Liver (tissue), 3 donors: ENCODE results near the gene CDC42BPA.

Experiments
- CTCF ChIP-seq: fragments of 150-350 bp; IDR thresholded peaks from 2 replicates; pipeline ENCODE4 v1.5.1; 2017; ENCODE audit warnings: improper control_type of control experiment, low read depth, low read length; ENCODE audit not compliant: missing input control
- GABPA ChIP-seq, 2 donors: IDR thresholded peaks in 1 of 2; conservative IDR thresholded peaks in 1 of 2; 2 replicates each; pipeline ENCODE4 v1.6.1; 2016; ENCODE audit warnings: antibody characterized with exemption in 2 of 2, mild to moderate bottlenecking in 1 of 2, moderate library complexity in 1 of 2
- JUND ChIP-seq, 2 donors: IDR thresholded peaks; 2 replicates each; pipeline ENCODE4 v1.6.1; 2016; ENCODE audit warnings: antibody characterized with exemption in 2 of 2
- TAF1 ChIP-seq: conservative IDR thresholded peaks from 2 replicates; pipeline ENCODE4 v1.6.1; 2016; ENCODE audit warnings: antibody characterized with exemption, mild to moderate bottlenecking
- YY1 ChIP-seq: IDR thresholded peaks from 2 replicates; pipeline ENCODE4 v1.6.1; 2016; ENCODE audit warnings: antibody characterized with exemption, mild to moderate bottlenecking
- donor health status: healthy.
- donor health status: healthy.

GRCh38 chr1:226954337-226954736 is 364.0 kb downstream of the CDC42BPA start:
- TF ChIP-seq CTCF = no peak
- TF ChIP-seq JUND (IDR thresholded peaks at IDR 0.05) = no peak
- TF ChIP-seq GABPA (IDR thresholded peaks at IDR 0.05 in 1 of 2, conservative IDR thresholded peaks at IDR 0.05 in 1 of 2) = no peak
- TF ChIP-seq YY1 = no peak
- no peak for TF ChIP-seq TAF1
